ENCODE measurements around the gene ADNP. TPM values are rescaled to one million over a fixed set of nuclear protein-coding genes. Genes with fewer than 3 reads are reported as not detected.
A peak's percentile ranks its signal among the peaks of the same experiment; 100 is the strongest.

Gene ADNP
- total RNA-seq, 1 donor from 2014 or later: 144 TPM

GRCh38 chr20:50872560-50873425 is 58.4 kb downstream of the ADNP start:
- Mint-ChIP-seq H3K4me1 (ENCODE audit: low read depth) (peaks cover 20% of the 10 kb centered on the region), H3K4me3 (ENCODE audit: low read depth) (no peak overlapping the region), H3K27ac (peak overlapping the region; percentile 37), H3K9me3 (ENCODE audit: low read depth) (no peaks in the 10 kb centered on the region), H3K36me3 (ENCODE audit: insufficient read depth) (peaks cover 3% of the 10 kb centered on the region), H3K27me3 (no peaks in the 10 kb centered on the region)
- TF ChIP-seq CTCF (IDR thresholded peaks at IDR 0.05; ENCODE audit: unreplicated experiment): no peak
- DNase-seq (ENCODE audit: low spot score, unreplicated experiment): no peak

- H3K36me3 Mint-ChIP-seq (ENCODE audit: insufficient read depth): no peaks in the 10 kb centered on the region
Measured at GRCh38 chr20:50870561-50871161, 60.6 kb downstream of the ADNP start.

GRCh38 chr20:50868509-50869495 is 62.4 kb downstream of the ADNP start:
- no peak for DNase-seq (ENCODE audit: low spot score, unreplicated experiment)
- Mint-ChIP-seq H3K9me3 (ENCODE audit: low read depth) (no peaks in the 10 kb centered on the region), H3K27me3 (no peaks in the 10 kb centered on the region), H3K27ac (peak overlapping the region; percentile 47), H3K4me3 (ENCODE audit: low read depth) (no peak overlapping the region), H3K36me3 (ENCODE audit: insufficient read depth) (no peaks in the 10 kb centered on the region), H3K4me1 (ENCODE audit: low read depth) (peaks cover 20% of the 10 kb centered on the region)
- TF ChIP-seq CTCF (IDR thresholded peaks at IDR 0.05; ENCODE audit: unreplicated experiment): no peak

More at GRCh38 chr20:50870561-50871161, 60.6 kb downstream of the ADNP start:
- Mint-ChIP-seq H3K27me3 (no peaks in the 10 kb centered on the region), H3K9me3 (ENCODE audit: low read depth) (no peaks in the 10 kb centered on the region), H3K4me3 (ENCODE audit: low read depth) (peak overlapping the region; percentile 67), H3K4me1 (ENCODE audit: low read depth) (peaks cover 20% of the 10 kb centered on the region), H3K27ac (peak overlapping the region; percentile 90)
- DNase-seq (ENCODE audit: low spot score, unreplicated experiment): peak; percentile 62
- no peak for TF ChIP-seq CTCF (IDR thresholded peaks at IDR 0.05; ENCODE audit: unreplicated experiment)

GRCh38 chr20:50867805-50868204 is 63.4 kb downstream of the ADNP start:
- Mint-ChIP-seq H3K36me3 (ENCODE audit: insufficient read depth) (no peaks in the 10 kb centered on the region), H3K4me1 (ENCODE audit: low read depth) (peaks cover 16% of the 10 kb centered on the region), H3K27me3 (no peaks in the 10 kb centered on the region), H3K27ac (no peak overlapping the region), H3K9me3 (ENCODE audit: low read depth) (no peaks in the 10 kb centered on the region), H3K4me3 (ENCODE audit: low read depth) (no peak overlapping the region)
- no peak for DNase-seq (ENCODE audit: low spot score, unreplicated experiment)
- no peak for TF ChIP-seq CTCF (IDR thresholded peaks at IDR 0.05; ENCODE audit: unreplicated experiment)

GRCh38 chr20:50866831-50867230 is 64.4 kb downstream of the ADNP start:
- no peaks in the 10 kb centered on the region for H3K36me3 Mint-ChIP-seq (ENCODE audit: insufficient read depth)
- H3K27me3 Mint-ChIP-seq: no peaks in the 10 kb centered on the region
- H3K9me3 Mint-ChIP-seq (ENCODE audit: low read depth): no peaks in the 10 kb centered on the region
- peaks cover 14% of the 10 kb centered on the region for H3K4me1 Mint-ChIP-seq (ENCODE audit: low read depth)
- no peak for DNase-seq (ENCODE audit: low spot score, unreplicated experiment)
- TF ChIP-seq CTCF (IDR thresholded peaks at IDR 0.05; ENCODE audit: unreplicated experiment): no peak
- no peak overlapping the region for H3K27ac Mint-ChIP-seq
- H3K4me3 Mint-ChIP-seq (ENCODE audit: low read depth): no peak overlapping the region
